GM21786 (cell line): ENCODE data around the gene C1QB.

Source experiments
- ATAC-seq: cut with Tn5 transposase; IDR thresholded peaks from one replicate; pipeline ENCODE4 v1.9.1; 2021; ENCODE audit not compliant: unreplicated experiment

C1QB gene, protein sequence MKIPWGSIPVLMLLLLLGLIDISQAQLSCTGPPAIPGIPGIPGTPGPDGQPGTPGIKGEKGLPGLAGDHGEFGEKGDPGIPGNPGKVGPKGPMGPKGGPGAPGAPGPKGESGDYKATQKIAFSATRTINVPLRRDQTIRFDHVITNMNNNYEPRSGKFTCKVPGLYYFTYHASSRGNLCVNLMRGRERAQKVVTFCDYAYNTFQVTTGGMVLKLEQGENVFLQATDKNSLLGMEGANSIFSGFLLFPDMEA

DNA sequence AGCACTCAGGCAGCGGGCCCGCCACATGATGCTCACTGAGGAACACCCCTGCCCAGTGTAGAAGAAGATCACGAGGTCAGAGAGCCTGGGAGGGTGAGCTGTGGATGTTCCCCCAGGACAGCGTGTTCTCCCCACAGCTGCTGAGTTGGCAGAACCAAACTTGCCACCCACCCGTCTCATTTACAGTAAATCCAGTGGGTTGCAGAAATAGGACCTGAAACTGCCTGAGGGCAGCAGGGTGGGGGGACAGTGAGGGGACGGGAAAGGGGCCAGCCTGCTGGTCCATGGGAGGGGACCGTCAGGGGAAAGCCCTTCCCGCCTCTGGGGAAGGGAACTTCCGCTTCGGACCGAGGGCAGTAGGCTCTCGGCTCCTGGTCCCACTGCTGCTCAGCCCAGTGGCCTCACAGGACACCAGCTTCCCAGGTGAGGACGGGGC, at the start of gene C1QB:
TSS of gene C1QB (plus strand) at position 356 of the 436 bp plus-strand sequence. CDS start 6,227 bp downstream, outside the sequence.
- no peak for ATAC-seq

DNA sequence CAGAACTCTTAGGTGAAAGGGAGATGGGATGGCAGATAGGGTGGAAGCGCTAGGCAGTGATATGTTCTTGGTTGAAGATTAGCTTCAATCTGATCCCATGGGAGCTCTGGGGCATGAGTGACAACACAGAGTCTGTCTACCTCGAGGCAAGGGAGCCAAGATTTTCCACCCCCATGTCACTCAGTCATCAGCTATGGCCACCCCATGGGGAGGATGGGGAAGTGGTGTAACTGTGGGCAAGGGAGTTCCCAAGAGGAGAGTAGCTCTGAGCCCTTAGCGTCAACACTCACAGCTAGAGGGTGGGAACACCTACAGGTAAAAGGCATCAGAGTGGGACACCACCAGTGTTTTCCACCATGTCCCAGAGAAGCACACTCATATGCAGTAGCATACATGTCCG, 46.9 kb upstream of the C1QB start:
- ATAC-seq: no peak

DNA sequence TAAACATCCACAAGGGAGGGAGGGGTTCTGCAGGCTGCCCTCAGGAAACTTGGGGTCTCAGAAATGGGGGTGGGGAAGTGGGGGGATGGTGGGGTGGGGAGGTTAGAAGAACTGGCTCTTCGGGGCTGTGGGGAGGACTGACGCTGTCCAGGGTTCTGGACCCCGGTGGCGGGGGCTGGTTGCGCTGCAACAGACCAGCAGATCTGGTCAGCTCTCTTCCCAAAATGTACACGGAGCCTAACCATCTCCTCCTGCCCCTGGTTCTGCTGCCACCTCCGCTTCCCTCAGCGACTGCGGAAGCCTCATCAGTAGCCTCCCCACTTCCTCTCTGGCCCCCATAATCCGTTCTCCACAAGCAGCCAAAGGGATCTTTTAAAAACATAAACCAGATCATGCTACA, 45.9 kb upstream of the C1QB start:
- ATAC-seq: no peak

DNA sequence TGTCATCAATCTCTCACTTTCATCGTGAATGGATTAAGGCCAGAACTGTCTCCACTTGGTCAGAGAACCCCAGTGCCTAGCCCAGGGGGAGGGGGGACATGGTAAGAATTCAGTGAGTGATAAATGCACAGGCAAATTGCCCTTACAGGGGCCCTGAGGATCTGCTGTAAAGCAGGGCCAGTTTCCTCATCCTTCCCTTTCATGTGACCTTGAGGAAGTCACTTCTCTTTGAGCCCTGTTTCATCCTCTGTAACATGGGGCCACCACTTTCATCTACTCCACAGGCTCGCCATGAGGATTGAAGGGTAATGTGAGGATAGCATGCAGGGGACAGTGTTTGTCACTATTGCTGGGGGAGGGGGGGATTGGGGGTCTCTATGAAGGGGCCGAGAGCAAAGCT, 44.7 kb upstream of the C1QB start:
- no peak for ATAC-seq

DNA sequence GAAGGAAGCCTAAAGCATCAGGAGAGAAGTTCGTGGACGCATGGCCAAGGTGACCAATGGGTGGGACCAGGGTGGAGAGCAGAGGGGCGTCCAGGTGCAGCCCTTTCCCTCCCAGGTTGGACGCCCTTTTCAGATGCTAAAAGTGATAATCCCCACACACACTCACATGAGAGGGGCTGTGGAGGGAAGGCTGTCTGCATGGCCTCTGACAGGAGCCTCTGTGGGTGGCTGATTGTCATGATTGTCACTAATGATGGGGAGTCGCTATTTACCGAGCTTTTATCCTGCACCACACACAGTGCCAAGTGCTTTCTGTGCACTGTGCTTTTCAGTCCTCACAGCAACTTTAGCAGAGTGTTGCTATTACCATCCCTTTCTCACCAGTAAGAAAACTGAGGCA, 43.7 kb upstream of the C1QB start:
- ATAC-seq: no peak

DNA sequence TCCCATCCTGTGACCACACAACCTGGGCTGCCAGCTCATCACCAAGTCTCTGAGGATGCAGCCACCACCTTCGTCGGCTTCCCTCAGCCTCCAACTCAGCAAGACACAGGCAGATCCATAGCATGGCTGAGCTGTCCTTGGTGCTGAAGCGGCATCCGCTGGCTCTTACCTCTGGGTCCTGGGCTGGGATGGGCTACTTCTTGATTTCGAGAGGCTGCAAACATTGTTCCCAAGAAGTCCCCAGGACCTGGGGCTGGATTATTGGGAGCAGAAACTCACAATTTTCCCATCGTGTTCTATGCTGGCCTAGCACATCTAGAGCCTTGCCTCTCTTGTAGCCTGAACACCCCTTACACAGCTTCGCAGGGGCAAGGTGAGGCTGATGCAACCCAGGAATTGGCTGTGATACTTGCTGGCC, 41.5 kb upstream of the C1QB start:
- ATAC-seq: no peak

DNA sequence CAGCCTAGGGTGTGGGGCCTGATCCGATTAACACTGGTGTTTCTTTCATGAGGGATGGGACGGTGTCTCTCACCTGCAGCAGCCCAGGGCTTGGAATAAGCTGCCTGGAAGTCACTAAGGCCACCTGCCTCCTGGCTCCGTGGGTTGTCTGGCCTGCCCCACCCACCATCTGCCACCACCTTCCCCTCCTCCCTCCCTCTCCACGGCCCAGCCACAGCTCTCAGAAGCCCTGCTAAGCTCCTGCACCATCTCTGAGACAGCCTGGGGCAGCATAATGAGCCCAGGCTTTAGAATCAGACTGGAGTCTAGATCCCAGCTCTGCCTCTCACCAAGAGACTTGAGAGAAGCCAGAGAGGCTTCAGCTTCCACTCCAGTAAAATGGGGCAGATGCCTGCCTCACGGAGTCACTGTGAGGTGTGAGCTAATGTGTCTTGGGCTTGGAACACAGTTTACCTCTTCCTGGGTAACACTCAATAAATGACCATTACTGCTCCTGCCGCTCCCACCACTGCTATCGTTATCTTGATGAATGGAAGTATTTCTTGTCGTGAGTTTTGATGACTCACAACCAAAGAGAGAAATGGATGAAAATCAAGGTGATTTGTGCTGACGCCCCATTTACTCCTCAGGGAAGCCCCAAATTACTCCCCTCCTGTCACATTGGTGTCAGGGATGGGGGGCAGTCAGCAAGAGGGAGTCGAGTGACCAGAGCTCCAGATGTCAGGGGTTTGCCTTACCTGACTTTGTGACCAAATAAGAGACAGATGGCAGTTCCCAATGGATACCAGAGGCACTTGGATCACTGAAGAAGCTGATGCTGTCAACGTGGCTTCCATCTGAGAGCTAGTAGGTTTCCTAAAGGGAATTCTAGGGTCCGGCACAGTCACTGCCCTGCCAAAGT, 40.1 kb upstream of the C1QB start:
- ATAC-seq: no peak

DNA sequence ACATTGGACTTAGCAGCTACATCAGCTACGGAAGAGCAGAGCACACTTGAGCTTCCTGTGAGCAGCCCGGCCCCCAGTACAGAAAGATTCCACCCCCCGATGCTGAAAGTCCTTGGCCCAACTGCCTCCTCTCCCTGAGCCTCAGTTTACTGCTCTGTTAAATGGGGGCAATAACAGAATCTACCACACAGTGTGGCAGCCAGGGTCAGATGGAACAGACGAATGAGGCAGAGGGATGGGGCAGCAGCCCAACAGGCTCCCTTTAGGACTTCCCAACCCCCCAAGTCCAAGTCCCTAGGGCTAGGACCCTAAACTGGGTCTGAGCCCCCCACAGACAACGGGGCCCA, 39.5 kb upstream of the C1QB start:
- ATAC-seq: no peak

DNA sequence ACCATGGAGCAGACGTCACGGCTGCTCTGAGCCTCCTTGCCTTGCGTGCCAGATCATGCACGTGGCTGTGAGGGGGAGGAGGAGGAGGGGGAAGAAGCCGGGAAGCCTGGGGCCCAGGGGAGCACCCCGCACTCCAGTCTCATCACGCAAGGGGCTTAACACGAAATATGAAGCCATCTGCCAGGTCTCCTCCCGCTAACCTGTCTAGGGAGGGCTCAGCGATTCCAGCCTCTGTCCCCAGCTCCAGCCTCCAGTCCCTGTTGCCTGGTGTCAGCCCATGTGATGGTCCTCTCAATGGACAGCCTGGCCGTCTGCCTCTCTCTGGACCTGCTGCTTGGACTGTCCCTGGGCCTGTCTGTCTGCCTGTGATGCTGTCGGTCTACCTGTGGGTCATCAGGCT, 39.1 kb upstream of the C1QB start:
- no peak for ATAC-seq

DNA sequence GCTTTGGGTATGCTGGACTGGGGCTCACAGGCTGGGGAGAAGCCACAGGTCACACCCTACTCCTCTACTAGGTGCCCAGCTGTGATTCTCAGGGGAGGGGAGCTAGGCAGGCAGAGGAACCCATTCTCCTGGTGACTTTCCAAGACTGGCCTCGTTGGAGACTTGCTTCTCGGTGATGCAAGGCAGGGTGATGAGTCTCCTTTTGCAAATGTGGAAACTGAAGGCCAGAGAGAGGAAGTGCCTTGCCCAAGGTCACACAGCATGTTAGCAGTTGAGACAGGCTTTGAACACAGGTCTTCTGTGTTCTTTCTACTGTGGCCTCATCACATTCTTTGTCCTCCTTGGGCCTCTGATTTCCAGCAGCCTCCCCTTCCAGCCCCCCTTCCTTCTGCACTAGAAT, 37.1 kb upstream of the C1QB start:
- no peak for ATAC-seq

DNA sequence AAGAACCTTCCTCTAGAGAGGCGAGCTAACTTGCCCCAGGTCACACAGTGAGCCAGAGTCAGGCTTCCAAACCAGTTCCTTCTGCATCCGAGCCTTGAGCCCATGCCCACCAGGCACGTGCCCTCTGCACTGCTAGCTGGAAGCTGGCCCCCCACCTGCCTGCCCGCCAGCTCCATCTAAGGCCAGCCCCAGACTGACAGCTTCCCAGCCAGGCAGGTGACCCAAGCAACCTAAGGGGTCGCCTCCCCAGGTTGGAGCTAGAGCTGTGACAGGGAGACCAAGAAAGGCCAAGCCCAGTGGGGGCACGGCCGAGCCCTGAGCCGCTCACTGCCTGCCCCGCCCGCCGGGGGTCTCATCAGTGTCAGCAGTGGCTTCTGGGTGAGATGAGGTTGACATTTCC, 36.5 kb upstream of the C1QB start:
- no peak for ATAC-seq

DNA sequence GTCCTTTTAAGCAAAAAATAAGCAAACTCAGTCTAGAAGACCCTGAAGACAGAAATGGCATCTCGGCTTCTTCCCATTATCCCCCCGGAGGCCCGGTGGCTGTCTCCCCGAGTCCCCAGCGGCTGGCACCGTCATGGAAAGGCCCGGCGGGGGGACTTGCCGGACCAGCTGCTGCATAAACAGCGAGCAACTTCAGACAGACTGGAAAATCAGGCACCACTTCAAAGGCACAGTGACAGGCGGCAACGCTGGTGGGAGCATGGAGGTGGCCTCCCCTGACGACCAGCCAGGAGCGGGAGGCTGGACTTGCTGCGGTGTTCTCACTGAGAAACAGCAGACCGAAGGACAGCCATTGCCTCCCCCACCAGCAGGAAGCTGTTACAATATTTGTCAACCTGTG, 35.0 kb upstream of the C1QB start:
- no peak for ATAC-seq

DNA sequence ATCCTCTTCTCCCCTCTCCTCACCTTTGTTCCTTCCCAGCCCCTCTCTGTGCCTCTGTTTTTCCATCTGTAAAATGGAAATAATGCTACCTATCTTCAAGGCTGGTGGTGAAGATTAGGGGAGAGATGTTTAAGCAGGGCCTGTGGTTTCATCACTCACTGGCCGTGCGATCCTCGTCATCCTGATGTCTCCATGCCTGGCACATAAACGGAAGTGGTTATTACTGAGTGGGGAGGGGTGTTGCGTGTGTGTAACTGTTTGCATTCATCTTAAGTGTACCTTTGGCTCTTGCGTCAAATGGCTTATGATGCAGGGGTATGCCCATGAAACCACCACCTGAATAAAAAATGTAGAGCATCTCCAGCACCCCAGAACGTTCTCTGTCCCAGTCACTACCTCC, 33.8 kb upstream of the C1QB start:
- no peak for ATAC-seq

DNA sequence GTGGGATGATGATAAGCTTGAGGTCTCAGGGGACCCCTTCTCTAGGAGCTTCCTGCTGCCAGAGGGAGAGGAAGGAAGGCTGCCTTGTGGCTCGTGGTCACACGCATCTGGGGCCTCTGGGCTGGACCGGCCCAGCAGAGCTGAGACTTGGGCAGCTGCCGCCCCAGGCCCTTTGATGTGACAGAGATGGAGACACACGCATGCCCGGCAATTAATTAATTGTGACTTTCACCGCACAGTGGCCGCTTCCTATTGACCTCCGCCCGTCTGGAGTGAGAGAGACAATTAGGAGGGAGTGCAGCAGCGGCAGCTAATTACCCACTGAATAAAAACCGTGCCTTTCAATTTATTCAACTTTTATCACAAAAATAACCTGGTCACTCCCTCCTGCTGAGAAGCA, 33.2 kb upstream of the C1QB start:
- ATAC-seq: no peak

DNA sequence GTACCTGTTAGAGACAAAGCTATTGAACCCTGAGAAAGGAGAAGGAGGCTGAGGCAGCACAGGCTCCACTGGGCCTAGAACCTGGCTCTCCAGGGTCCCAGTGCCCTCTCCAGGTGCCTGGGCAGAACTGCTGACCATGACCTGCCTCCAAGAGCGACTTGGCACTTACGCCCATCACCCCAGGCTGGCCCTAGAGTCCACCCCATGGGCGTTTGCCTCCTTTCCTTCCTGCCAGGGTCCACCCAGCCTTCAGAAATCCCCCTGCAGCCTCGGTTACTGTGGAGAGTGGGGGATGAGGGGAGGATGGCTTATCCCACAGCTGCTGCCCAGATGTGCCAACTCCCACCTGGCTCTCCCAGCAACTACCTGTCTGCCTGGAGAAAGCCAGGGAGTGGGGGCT, 31.3 kb upstream of the C1QB start:
- ATAC-seq: no peak

DNA sequence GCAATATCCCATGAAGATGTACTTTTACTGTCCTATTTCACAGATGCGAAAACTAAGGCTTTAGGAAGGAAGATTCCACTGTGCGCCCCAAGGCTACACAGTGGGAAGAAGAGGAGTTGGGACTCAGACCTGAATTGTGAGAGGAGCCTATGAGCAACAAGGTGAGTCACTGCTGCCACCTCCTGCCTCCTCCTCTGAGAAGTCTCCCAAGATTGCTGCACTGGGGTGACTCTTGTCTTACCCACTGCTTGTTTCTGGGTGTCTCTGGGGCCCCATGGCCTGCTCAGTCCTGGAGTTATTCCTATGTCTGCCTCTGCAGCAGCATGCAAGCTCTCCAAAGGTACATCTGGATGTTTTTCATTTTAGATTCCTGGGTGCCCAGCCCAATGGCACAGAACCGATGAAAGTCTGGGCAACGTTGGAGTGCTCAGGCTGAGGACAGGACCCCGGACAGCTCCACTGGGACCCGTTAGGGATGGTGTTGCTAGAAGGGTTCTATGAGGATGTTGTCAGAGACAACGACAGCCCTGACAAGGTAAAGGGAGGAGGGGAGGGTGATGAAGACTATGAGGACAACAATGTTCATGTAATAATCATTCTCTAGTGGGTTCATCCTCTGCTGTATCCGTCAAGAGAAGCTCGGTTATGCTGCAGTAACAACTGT, 27.6 kb upstream of the C1QB start:
- ATAC-seq: no peak

DNA sequence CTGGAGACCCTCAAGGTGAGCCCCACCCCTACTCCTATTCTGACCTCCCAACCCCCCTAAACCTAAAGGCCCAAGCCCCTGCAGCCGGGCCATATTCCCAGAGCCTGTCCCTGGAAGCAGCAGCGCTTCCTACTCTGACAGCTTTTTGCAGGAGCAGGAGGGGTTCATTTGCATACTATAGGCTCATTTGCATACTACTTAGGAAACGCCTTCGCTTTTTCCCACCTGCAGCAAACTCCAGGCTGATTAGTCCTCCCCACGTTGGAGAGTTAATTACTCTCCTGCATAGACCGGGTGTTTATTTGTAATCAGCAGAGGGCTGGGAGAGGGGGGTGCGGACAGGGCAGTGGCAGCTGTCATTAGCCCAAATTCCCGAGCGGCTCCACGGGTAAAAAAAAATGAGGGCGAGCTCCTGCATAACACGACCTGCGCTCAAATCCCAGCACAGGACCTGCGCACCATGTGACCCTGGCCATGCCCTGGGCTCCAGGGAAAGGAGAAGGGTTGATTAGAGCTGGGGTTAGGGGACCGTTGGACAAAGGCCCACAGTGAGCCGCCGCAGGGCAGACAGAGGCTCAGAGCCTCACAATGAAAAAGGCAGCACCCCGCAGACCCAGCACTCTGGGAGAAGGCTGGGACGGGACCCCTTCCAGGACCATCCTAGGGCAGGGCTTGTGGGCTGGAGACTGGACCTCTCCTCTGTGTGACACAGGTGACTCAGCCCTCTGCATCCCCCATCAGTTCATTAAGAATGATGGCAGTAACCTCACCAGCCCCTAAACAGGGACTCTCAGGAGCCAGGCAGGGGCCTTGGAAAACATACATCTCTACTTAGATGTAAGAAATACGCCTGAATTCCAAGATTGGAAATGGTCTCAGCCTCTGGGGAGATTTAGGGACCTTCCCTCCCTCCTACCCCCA, 26.5 kb upstream of the C1QB start:
- ATAC-seq: no peak

DNA sequence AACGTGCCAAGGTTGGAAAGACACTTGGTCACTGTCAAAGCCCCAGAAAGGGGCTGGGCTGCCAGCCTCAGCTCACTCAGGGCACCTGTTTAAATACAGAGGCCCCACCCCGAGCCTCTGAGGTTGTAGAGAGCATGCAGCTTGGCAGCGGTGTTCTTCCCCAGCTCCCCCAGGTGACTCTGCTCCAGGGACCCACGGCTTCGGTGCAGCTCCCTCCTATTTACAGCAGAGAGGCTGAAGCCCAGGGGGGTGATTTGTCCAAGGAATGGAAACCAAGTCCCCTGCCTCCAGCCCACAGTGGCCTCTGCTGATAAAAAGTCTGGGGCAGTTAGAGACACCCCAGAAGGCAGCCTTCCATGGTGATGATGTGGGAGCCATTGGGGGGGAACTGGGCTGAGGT, 25.7 kb upstream of the C1QB start:
- ATAC-seq: no peak

DNA sequence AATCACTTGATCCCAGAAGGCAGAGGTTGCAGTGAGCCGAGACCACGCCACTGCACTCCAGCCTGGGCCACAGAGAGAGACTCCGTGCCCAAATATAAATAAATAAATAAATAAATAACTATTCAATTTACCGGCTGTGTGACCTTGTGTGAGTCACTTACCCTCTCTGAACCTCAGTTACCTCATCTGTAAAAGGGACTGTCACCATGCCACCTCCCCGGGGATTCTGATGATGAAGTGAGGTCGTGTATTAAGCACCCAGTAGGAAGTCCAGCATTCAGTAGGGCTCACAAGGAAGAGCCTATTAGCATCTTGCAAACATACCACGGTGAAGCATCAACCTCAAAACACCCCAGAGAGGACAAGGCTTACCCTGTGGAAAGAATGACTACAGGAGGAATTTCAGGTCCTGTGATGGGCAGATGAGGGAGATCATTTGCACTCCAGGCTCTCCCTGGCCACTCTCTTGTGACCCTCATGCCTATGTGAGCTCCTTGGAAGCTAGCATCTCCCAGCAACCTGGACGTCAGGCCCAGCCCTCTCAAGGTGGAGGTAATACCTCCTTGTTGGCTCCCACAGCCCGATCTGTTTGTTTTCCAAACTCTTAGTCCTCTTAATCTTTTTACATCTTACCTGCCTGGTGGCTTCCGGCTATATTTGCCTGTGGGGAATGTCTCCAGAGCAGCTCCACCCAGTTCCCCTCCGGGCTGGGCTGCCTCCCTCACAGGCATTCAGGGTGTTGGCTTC, 24.2 kb upstream of the C1QB start:
- no peak for ATAC-seq

DNA sequence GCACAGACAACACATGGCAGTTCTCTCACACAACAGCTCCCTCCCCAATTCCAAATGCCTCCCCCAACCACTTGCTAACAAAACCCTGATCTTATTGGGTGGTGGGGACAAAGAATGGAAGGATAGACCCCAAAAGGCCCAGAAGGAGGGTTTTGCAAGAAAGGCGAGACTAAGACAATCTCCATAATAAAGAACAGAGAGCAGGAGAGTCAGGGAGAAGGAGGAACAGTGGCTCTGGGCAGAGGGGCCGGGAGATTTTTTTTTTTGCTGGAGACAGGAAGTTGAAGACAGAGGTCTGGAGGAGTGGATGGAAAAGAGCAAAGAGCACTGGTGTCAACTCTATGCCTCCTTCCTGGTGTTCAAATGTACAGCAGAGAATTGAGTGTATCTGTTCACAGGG, 23.1 kb upstream of the C1QB start:
- no peak for ATAC-seq
